GM10847 (cell line): Measurements from ENCODE around the gene APBB1IP.

Experiments
- POLR2A ChIP-seq: IDR thresholded peaks from 2 replicates; pipeline ENCODE4 v1.6.1; 2011; ENCODE audit not compliant: insufficient read length; ENCODE audit errors: extremely low read depth

Gene APBB1IP

GRCh38 chr10:26486990-26487850, 49.1 kb downstream of the APBB1IP start:
- TF ChIP-seq POLR2A, result no peak

- TF ChIP-seq POLR2A, result no peak
These were observed 50.2 kb downstream of the APBB1IP start for GRCh38 chr10:26488344-26488743.

- no peak for TF ChIP-seq POLR2A
These were observed 50.9 kb downstream of the APBB1IP start for GRCh38 chr10:26489081-26489480.

- no peak for TF ChIP-seq POLR2A
These were observed 53.1 kb downstream of the APBB1IP start for GRCh38 chr10:26491276-26491675.

- TF ChIP-seq POLR2A, result no peak
These were observed 53.8 kb downstream of the APBB1IP start for GRCh38 chr10:26491934-26492333.

- TF ChIP-seq POLR2A, result no peak
These were observed 55.9 kb downstream of the APBB1IP start for GRCh38 chr10:26494018-26494417.

- TF ChIP-seq POLR2A, result no peak
These were observed 61.3 kb downstream of the APBB1IP start for GRCh38 chr10:26499426-26499825.

- TF ChIP-seq POLR2A, result no peak
These were observed 64.8 kb downstream of the APBB1IP start for GRCh38 chr10:26502986-26503385.

GRCh38 chr10:26503911-26504310, 65.8 kb downstream of the APBB1IP start:
- no peak for TF ChIP-seq POLR2A

GRCh38 chr10:26505491-26505890, 67.3 kb downstream of the APBB1IP start:
- TF ChIP-seq POLR2A, result no peak

GRCh38 chr10:26506736-26507135, 68.6 kb downstream of the APBB1IP start:
- TF ChIP-seq POLR2A, result no peak

- TF ChIP-seq POLR2A, result no peak
These were observed 69.3 kb downstream of the APBB1IP start for GRCh38 chr10:26507441-26507840.

- no peak for TF ChIP-seq POLR2A
These were observed 69.9 kb downstream of the APBB1IP start for GRCh38 chr10:26508016-26508415.

GRCh38 chr10:26509307-26509706, 71.2 kb downstream of the APBB1IP start:
- TF ChIP-seq POLR2A, result no peak

GRCh38 chr10:26513101-26513500, 75.0 kb downstream of the APBB1IP start:
- no peak for TF ChIP-seq POLR2A

GRCh38 chr10:26516540-26517101, 78.5 kb downstream of the APBB1IP start:
- no peak for TF ChIP-seq POLR2A
